Islet precursor cell (in vitro differentiated cells): ENCODE measurements around the gene OR2A7.
A peak's percentile ranks its signal among the peaks of the same experiment; 100 is the strongest.
"Not testable (repeated sequence)": the region's sequence is repeated elsewhere in the genome, so short reads cannot be mapped to it uniquely, and the experiment has no call there.

Experiments used
- DNase-seq: peaks from one replicate; pipeline ENCODE4 v3.0.0-alpha.2; 2018

The OR2A7 gene

GRCh38 chr7:144247674-144248330 is 16.8 kb downstream of the OR2A7 start:
- not testable (repeated sequence) for DNase-seq

DNA sequence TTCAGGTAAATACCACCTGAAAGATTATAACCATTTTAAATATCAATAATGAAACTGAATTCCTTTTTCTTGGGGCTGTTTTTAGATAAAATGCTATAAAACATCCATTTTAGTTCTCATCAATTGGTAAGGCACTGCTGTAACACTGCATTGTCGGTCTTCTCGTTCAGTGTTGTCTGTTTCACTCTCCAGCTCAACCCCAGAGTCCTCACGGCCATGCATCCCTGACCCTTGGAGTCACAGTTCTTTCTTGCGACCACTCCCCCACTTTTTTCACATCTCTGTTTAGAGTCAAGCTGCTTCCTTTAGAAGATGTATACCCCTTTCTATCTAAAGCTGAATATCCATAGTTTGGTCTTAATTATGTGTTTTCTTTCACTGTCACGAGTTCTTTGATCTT is 17.6 kb downstream of the OR2A7 start:
- DNase-seq = not testable (repeated sequence)

DNA sequence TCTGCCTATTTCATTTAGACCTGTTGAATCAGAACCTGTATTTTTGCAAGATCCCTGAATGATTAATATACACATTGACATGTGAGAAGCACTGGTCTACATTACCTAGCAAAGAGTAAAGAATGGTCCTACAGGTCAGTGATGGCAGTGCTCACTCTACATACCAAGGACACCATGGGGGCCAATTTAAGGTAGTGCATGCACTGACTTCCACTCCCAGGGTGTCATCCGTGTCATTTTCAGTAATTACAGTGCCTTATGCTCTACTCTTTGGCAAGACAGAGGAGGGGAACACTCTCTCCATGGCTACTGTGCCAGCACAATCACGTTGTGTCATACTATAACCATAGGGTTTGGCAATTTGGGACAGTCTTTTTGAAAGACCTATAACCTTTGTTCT is 19.2 kb downstream of the OR2A7 start:
- DNase-seq = not testable (repeated sequence)

- not testable (repeated sequence) for DNase-seq
Observed at GRCh38 chr7:144239365-144239764, 25.2 kb downstream of the OR2A7 start, which contains the start of gene OR2A42. Gene OR2A42, minus strand, starts transcription at chr7:144239605. Its CDS starts 6,762 bp downstream, at chr7:144232843.

DNA sequence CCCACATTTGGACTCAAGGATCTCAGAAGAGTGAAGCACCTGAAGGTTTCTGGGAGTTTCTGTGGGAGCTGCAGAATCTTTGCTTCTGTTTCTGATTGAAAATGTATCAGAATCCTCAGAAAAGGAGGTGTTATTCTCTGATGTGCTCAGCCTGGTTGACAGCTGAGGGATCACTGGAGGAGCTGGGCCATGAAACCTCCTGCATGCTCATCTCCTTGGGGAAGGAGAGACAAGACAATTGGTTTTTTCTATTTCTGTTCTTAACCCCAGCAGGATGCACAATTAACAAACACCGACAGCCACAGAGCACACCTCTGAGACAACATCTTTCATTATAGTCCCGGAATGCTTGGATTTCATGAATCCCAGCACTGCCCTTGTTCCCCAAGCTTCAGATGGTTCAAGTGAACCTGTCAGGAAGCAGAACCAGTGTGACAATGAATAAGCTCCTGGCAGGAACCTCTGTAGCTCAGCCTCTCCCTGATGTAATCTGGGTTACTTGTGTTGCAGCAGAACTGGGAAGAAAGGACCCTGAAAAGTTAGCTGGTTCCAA is 26.0 kb downstream of the OR2A7 start:
- peak; percentile 22 for DNase-seq

- DNase-seq = not testable (repeated sequence)
Observed at GRCh38 chr7:144233039-144233438, 31.6 kb downstream of the OR2A7 start.

DNA sequence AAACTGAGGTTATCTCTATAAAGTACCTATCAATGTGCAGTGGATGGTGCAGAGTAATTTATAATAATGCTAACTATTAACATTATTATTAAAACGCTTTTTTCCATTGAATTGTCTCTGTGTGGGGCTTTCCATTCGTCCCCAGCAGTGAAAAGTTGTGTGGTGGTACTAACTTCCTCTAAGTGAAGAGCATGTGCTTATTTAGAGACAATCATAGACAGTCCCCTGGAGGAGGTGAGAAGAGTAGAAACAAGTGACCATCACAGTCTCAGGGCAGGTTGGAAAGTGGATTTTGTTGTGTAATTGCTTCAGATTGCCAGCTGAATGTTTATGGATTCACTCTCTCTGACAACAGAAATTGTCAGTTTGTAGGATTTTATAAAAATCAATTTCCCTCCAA is 33.6 kb downstream of the OR2A7 start:
- DNase-seq = not testable (repeated sequence)

GRCh38 chr7:144228810-144229209 is 35.8 kb downstream of the OR2A7 start:
- peak; percentile 28 for DNase-seq

DNA sequence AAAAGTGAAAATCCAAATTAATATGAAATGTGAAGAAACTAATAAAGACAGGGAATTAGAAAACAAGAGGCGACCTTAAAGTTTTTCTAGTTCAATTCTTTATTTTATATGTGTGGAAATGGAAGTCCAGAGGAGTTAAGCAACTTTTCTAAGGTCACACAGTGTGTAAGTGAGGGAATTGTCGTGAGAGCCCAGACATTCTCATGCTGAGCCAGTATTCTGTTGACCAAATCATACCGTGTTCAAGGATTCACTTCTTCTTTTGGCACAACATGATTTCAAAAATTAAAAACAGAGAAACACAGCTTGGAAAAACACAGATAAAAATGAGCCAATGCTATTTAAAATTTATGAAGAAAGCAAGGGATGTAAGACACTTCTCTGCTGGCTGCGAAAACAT is 37.7 kb downstream of the OR2A7 start:
- DNase-seq = not testable (repeated sequence)

DNA sequence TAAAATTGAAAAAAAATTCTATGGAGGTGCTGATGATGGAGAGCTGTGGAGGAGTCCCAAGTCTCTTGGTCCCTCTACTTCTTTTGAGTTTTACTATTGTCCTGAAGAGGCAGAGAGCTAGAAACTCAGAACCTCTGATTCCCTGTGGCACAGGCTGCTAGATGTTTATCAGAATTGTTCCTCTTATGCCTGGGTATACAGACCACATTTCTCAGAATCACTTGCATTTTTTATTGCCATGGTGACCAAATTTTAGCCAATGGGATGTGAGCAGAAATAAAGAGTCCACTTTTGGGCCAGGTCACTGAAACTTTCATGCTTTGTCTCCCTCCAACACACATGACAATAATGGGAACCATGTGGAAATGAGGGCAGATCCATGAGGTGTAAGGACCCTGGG is 40.9 kb downstream of the OR2A7 start:
- not testable (repeated sequence) for DNase-seq

GRCh38 chr7:144220531-144220930 is 44.1 kb downstream of the OR2A7 start:
- DNase-seq = not testable (repeated sequence)

DNA sequence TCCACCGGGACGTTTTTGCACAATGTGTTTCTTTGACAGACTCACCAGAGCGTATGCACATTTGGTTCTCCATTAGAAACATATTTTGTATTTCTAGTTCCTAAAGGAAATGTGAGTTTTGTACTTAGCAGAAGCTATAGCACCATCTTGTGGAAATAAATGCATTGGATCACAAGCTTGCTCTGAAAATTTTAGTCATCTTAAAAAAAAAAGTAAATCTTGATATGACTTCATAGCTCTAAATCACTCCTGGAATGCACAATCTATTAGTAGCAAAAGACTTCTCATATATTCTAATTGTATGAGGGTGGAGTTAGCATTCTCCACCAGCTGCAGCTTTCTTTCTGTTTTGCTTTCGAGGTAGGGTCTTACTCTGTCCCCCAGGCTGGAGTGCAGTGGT is 45.4 kb downstream of the OR2A7 start:
- not testable (repeated sequence) for DNase-seq

DNA sequence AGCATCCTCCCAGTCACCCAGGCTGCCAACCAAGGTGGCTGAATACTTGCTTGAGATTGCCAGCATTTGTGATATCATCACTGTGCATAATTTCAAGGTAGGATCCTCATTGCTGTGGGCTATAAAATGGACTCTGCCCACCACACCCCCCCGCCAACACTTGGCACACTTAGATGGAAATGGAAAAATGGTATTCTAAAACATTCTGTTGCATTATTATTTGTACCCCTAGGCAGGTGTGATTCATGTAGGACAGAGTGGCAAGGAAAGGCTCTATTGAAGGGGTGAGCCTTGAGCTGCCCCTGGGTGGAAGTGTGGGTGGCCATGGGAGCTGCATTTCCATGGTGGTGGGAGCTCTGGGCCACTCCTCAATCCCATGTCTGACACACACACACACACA is 46.0 kb downstream of the OR2A7 start:
- DNase-seq = peak; percentile 22

GRCh38 chr7:144217200-144217599 is 47.4 kb downstream of the OR2A7 start:
- DNase-seq = not testable (repeated sequence)
